Ovary (tissue), 3 donors: ENCODE measurements around the gene ZNF441.

ENCODE experiments used
- CTCF ChIP-seq, 3 donors: fragments of 450-650 bp in 2 of 3; fragments of 200-600 bp in 1 of 3; IDR thresholded peaks; one replicate each; pipeline versions ENCODE4 v1.5.1 to v1.8.0; 2016 to 2022; ENCODE audit warnings: antibody characterized with exemption in 3 of 3, mild to moderate bottlenecking in 1 of 3
- EP300 ChIP-seq: sonication (generic); formaldehyde crosslinking; IDR thresholded peaks from one replicate; pipeline ENCODE4 v1.6.1; 2017; ENCODE audit warnings: antibody characterized with exemption
- donor health status: DM: no; HTN: no; CAD: no.

- TF ChIP-seq EP300 (no peak), CTCF (IDR thresholded peaks at IDR 0.05) (no peak)
Measured at GRCh38 chr19:11814700-11815035, 47.9 kb downstream of the ZNF441 start.
